ENCODE data around the gene TMEM108.

DNA sequence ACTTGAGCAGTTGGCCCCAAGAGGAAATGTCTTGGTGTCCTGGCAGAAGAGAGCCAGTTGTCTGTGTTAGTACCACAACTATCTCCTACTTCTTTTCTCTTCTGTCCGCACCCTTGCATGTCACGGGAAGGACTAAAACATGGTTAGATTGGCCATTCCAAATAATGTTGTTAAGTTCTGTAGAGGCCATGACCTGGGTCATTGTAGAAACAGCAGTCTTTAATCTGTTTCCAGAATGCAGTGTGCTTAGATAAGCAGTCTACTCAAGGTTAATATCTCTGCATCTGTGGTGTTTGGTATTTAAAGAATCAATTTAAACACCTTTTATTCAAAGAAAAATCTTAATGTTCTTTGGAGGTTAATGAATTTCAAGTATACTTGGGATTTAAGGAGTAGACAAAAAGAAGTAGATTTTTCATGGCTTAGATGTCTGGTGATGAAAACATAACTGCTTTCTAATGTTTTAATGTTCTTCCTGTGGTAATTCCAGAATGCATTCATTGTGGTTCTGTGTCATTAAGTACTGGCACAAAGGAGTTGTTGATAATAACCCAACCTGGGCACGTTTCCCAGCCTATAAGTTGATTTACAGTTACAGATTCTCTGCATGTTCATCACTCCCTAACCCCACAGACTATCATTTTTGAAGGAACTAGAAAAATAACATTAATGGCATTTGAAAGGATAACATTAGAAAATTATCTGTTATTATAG is 58.9 kb downstream of the TMEM108 start:
- no peak for TF ChIP-seq POLR2A (IDR thresholded peaks at IDR 0.05)
- TF ChIP-seq, protein P1, sequence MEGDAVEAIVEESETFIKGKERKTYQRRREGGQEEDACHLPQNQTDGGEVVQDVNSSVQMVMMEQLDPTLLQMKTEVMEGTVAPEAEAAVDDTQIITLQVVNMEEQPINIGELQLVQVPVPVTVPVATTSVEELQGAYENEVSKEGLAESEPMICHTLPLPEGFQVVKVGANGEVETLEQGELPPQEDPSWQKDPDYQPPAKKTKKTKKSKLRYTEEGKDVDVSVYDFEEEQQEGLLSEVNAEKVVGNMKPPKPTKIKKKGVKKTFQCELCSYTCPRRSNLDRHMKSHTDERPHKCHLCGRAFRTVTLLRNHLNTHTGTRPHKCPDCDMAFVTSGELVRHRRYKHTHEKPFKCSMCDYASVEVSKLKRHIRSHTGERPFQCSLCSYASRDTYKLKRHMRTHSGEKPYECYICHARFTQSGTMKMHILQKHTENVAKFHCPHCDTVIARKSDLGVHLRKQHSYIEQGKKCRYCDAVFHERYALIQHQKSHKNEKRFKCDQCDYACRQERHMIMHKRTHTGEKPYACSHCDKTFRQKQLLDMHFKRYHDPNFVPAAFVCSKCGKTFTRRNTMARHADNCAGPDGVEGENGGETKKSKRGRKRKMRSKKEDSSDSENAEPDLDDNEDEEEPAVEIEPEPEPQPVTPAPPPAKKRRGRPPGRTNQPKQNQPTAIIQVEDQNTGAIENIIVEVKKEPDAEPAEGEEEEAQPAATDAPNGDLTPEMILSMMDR (IDR thresholded peaks at IDR 0.05): no peak

Measured in thyroid gland (tissue), 4 donors.